Neural cell (in vitro differentiated cells): Measurements from ENCODE around the gene DUSP22.

Source experiments
- CTCF ChIP-seq: fragments of 450-650 bp; IDR thresholded peaks from 2 replicates; pipeline ENCODE4 v1.5.1; 2014; ENCODE audit warnings: antibody characterized with exemption, mild to moderate bottlenecking, moderate library complexity; ENCODE audit not compliant: poor library complexity, severe bottlenecking
- EZH2 ChIP-seq: fragments of 200-600, 300-800 bp; shearing (Covaris generic), sonication (generic); IDR thresholded peaks from 2 replicates; pipeline ENCODE4 v1.6.1; 2014; ENCODE audit warnings: antibody characterized with exemption, low read length, borderline replicate concordance, mild to moderate bottlenecking; ENCODE audit not compliant: insufficient read depth, poor library complexity, severe bottlenecking
- REST ChIP-seq: IDR thresholded peaks from 2 replicates; pipeline ENCODE4 v1.6.1; 2012; ENCODE audit warnings: borderline replicate concordance

GRCh38 chr6:334536-335510, 42.5 kb downstream of the DUSP22 start:
- TF ChIP-seq CTCF (no peak), REST (no peak), EZH2 (no peak)
